NCI-H510A (cell line): ENCODE results near the gene ANLN.
"Not testable (repeated sequence)": the region's sequence is repeated elsewhere in the genome, so short reads cannot be mapped to it uniquely, and the experiment has no call there.

Experiments used
- DNase-seq: peaks from one replicate; lab custom pipeline; 2025; lab: John Stamatoyannopoulos, UW

Gene ANLN

DNA sequence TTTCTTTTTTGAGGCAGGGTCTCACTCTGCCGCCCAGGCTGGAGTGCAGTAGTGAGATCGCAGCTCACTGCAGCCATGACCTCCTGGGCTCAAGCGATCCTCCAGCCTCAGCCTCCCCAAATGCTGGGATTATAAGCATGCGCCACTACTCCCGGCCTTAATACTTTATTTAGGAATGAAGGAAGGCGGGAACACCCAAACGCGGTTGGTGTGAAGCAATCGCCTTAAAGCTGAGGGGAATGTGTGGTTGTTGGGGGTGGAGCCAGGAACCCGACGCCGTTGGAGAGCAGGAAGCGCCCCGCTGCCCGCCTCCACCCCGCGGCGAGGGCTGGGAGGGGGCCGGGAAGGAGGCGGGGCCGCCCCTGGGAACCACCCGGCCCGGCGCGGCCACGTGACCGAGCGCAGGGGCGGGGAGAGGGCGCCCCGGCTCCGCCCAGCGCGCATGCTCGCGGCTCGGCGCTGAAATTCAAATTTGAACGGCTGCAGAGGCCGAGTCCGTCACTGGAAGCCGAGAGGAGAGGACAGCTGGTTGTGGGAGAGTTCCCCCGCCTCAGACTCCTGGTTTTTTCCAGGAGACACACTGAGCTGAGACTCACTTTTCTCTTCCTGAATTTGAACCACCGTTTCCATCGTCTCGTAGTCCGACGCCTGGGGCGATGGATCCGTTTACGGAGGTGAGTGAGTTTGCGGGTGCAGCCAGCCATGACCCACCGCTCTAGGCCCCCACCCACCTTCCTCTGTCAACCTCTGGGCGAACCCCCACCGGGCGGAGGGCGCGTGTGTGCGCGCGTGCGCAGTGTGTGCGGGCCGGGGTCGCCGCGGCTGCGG lies at the start of gene ANLN:
TSS of gene ANLN (plus strand) at position 492 of the 828 bp plus-strand sequence. CDS start at position 657, 165 bp downstream.
- peak; percentile 84 for DNase-seq

GRCh38 chr7:36343548-36343947 lies 46.1 kb upstream of the ANLN start:
- no peak for DNase-seq

DNA sequence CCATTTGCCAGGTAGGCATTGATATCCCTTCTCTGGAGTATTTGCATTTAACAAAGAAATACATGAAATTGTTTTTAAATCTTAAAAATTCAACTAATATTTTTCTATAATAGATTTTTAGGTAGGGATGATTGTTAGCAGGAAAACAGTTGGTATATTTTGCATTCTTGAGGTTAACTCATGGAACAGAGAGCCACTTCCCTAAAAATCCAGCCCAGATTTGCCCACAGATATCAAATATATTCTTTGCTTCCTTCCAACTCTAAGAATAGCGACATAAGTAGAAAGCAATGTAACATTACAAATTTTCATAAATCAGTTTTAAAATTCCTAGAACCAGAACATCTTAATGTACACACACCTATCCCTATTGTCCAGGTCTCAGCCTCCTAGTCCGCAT lies 45.0 kb upstream of the ANLN start:
- DNase-seq = no peak

DNA sequence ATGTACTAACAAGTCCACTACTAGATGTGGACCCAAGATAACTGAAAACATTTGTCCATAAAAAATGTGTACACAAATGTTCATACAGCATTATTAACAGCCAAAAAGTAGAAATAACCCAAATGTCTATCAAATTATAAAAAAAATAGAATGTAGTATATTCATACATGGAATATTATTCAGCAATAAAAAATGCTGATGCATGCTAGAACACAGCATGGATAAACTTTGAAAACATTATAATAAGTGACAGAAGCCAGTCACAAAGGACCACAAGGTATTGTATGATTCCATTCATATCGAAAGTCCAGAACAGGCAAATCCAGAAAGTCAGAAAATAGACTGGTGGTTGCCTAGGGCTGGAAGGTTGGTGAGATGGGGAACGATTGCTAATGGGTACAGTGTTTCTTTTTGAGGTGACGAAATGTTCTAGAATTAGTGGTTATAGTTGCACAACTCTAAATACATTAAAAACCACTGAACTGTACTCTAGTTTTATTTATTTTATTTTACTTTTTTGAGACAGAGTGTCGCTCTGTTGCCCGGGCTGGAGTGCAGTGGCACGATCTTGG lies 43.3 kb upstream of the ANLN start:
- DNase-seq = no peak

GRCh38 chr7:36348256-36348655 lies 41.4 kb upstream of the ANLN start:
- DNase-seq = no peak

DNA sequence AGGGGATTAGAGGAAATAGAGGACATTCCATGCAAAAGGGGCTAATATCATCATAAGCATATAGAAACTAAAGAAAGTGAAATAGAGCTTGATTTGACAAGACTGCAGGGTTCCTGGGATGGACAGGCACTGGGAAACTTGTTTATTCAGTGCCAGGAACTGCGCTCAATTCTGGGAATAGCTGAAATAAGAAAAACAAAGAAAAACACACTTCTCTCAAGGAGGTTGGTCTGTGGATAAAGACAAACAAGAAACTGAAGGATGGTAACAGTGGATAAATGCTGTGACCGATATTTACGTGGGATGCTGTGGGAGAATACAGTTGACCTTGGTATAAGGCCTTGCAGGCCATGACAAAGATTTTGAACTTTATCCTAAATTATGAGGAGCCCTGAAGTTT lies 40.9 kb upstream of the ANLN start:
- DNase-seq = no peak

GRCh38 chr7:36349626-36350025 lies 40.0 kb upstream of the ANLN start:
- no peak for DNase-seq

DNA sequence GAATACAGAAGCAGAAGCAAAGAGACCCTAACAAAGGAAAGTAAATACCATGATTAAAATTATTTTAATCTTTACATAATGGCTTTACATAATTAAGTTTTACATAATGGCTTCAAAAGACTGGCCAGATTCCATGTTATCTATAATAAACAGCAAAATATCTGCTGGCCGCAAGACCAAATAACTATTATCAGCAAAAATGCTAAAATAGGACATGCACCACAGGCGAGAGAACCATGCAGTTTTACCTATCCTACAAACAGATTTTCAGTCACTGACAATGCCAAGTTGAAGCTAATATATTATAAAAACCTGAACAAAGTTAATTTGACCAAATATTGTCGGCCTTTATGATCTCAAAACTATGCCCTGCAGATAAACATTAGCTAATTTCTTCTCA lies 34.2 kb upstream of the ANLN start:
- DNase-seq = no peak

DNA sequence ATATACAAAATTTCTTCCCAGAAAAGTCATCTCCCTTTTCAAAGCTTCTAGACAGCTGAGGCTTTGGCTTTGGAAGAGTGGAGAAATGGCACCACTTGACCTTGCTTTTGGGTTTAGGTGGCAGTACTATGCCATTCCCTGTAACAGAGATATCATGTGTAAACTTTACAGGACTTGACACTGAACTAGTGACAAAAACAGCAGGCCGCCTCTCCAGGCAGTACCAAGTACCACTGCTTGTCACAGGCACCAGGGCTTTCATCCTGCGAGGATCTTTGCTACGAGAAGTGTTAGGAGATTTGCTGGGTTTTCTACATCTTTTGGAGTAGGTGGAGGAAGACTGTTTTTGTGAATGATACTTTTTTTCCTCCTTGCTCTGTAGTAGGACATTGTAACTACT lies 32.6 kb upstream of the ANLN start:
- DNase-seq = no peak

DNA sequence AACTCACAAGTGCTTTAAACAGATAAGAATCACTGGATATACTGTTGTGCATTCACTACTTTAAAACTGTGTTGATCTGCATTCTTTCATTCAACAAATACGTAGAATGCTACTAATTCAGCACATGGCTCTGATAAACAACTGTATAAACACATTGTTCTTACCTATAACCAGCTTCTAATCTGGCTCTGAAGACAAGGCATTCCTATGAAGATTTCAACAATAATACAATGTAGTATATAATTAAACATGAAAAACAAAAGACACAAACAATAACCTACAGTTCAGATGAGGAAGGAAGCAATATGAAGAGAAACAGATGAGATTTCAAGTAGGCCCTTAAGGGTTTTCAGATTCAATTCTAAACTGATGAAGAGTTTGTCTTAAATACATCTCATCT lies 31.1 kb upstream of the ANLN start:
- no peak for DNase-seq

DNA sequence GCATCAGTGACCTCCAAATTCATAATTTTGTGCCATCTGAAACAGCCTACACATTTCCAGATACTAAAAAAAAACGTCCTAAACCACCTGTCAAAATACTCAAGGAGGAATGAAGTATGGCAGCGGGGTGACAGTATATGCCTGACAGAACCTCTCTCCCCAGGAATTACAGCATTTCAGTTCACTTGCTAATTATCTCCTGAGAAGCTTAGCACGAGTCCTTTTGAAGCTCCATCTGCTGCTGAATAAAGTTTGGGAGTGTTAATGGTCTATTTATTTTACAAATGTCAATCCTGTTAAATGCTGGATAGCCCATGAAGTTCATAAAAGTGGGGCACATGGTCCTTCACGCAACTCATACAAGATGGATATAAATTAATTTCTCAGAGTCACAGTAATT lies 29.4 kb upstream of the ANLN start:
- DNase-seq = no peak

DNA sequence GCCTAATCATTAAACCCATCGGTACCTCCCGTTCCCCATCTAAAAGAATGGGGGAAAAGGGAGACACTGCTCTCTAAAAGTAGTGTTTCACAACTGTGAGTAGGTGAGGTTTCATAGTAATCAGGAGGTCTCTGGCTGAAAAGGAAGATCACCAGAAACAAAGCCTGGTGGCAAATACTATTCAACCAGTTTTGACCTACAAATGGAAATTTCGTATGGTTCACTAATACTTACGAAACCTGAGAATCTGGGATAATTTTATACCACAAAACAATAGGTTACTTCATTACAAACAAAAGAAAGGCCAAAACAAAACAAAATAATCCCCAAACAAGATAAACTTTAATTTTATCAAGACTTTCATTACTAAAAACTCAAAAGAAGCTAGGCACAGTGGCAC lies 28.4 kb upstream of the ANLN start:
- DNase-seq = no peak

- DNase-seq = no peak
Measured at GRCh38 chr7:36363515-36363914, 26.1 kb upstream of the ANLN start.

GRCh38 chr7:36366005-36366717 lies 23.5 kb upstream of the ANLN start:
- DNase-seq = no peak

- peak; percentile 83 for DNase-seq
Measured at GRCh38 chr7:36366718-36367560, 22.7 kb upstream of the ANLN start.

- DNase-seq = no peak
Measured at GRCh38 chr7:36367561-36368077, 22.0 kb upstream of the ANLN start.

DNA sequence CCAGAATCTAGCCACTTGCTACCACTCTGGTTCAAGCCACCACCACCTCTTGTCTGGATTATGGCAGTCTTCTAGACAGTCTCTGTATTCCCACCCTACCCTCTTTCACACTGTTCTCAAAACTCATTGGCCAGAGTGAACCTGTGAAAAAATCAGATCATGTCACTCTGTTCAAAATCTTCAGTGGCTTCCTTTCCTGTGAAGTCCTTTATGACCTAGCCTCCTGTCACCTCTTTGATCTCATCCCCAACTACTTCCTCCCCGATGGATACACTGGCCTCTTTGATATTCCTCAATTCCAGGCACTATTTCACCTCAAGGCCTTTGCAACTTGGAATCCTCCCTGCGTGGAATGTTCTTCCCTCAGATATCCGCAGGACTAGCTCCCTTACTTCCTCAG lies 21.2 kb upstream of the ANLN start:
- DNase-seq = no peak

GRCh38 chr7:36369171-36369570 lies 20.5 kb upstream of the ANLN start:
- DNase-seq = no peak

DNA sequence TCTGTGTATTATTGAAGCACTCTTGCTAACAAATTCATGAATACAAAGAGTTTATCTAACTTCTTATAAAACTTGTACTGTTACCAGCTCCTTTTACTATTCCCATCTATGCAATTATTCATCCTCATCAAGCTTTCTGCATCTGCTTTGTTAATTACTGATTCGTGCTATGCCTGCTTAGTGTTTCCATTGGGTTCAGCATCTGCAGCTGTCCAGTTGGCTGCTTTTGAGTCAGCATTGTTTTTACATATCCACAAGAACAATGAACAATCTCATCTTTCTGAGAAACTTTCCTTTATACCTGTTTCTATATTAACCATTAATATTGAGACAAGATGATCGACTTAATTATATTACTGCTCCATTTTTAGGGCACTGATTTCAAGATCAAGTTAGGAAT lies 19.6 kb upstream of the ANLN start:
- no peak for DNase-seq

DNA sequence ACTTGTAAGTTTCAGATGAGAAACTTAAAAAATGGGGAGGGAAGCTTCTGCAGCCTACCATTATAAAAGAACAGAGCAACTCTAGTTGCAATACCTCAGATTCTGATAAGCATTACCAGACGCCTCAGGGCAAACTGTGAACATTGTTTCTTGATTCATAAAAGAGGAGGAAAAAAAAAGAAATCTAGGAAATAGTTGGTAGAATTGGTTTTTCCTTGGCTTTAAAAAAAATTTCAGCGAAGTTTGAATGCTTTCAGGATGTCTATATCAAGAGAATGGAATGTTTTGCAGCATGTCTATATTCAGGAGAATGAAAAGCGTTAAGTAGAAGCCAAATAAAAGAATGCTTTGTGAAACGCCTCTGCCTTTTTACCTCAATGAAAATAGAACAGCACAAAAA lies 17.5 kb upstream of the ANLN start:
- no peak for DNase-seq

GRCh38 chr7:36378555-36378954 lies 11.1 kb upstream of the ANLN start:
- DNase-seq = not testable (repeated sequence)
